GM21717 (cell line): ENCODE measurements around the gene LGALS9B.
"Not testable (repeated sequence)": the region's sequence is repeated elsewhere in the genome, so short reads cannot be mapped to it uniquely, and the experiment has no call there.

Experiments
- ATAC-seq: cut with Tn5 transposase; IDR thresholded peaks from one replicate; pipeline ENCODE4 v1.9.1; 2021; ENCODE audit warnings: mild to moderate bottlenecking, moderate library complexity; ENCODE audit not compliant: unreplicated experiment

Gene LGALS9B

GRCh38 chr17:20469107-20469506 is 1.8 kb upstream of the LGALS9B start:
- not testable (repeated sequence) for ATAC-seq

GRCh38 chr17:20466999-20467398 is 340 bp downstream of the LGALS9B start:
- not testable (repeated sequence) for ATAC-seq

- ATAC-seq = not testable (repeated sequence)
These were observed 786 bp downstream of the LGALS9B start for GRCh38 chr17:20466553-20466952.

- ATAC-seq = not testable (repeated sequence)
These were observed 1.8 kb downstream of the LGALS9B start for GRCh38 chr17:20465535-20465934.

- not testable (repeated sequence) for ATAC-seq
These were observed 2.4 kb downstream of the LGALS9B start for GRCh38 chr17:20464854-20465414.

- ATAC-seq = not testable (repeated sequence)
These were observed 5.2 kb downstream of the LGALS9B start for GRCh38 chr17:20462158-20462557.

GRCh38 chr17:20457848-20458381 is 9.4 kb downstream of the LGALS9B start:
- ATAC-seq = not testable (repeated sequence)

- ATAC-seq = not testable (repeated sequence)
These were observed 12.2 kb downstream of the LGALS9B start for GRCh38 chr17:20455106-20455505.

- not testable (repeated sequence) for ATAC-seq
These were observed 13.4 kb downstream of the LGALS9B start for GRCh38 chr17:20453820-20454434.

GRCh38 chr17:20450852-20451251 is 16.5 kb downstream of the LGALS9B start:
- ATAC-seq = not testable (repeated sequence)

GRCh38 chr17:20447534-20448321 is 19.6 kb downstream of the LGALS9B start:
- not testable (repeated sequence) for ATAC-seq

GRCh38 chr17:20446895-20447294 is 20.4 kb downstream of the LGALS9B start:
- not testable (repeated sequence) for ATAC-seq

GRCh38 chr17:20444581-20445236 is 22.6 kb downstream of the LGALS9B start:
- not testable (repeated sequence) for ATAC-seq

- not testable (repeated sequence) for ATAC-seq
These were observed 23.2 kb downstream of the LGALS9B start for GRCh38 chr17:20444173-20444572.

GRCh38 chr17:20443632-20444031 is 23.7 kb downstream of the LGALS9B start:
- not testable (repeated sequence) for ATAC-seq

GRCh38 chr17:20440665-20441064 is 26.7 kb downstream of the LGALS9B start:
- ATAC-seq = not testable (repeated sequence)

- not testable (repeated sequence) for ATAC-seq
These were observed 32.2 kb downstream of the LGALS9B start for GRCh38 chr17:20435166-20435565.

- ATAC-seq = not testable (repeated sequence)
These were observed 34.0 kb downstream of the LGALS9B start for GRCh38 chr17:20433382-20433781.

GRCh38 chr17:20427264-20427663 is 40.1 kb downstream of the LGALS9B start:
- ATAC-seq = not testable (repeated sequence)

- not testable (repeated sequence) for ATAC-seq
These were observed 44.5 kb downstream of the LGALS9B start for GRCh38 chr17:20422826-20423225.

GRCh38 chr17:20418838-20419237 is 48.5 kb downstream of the LGALS9B start:
- ATAC-seq = not testable (repeated sequence)
